ENCODE data around the gene AFG1L. TPM values are rescaled to one million over a fixed set of nuclear protein-coding genes. Genes with fewer than 3 reads are reported as not detected.
"Not testable (repeated sequence)": the region's sequence is repeated elsewhere in the genome, so short reads cannot be mapped to it uniquely, and the experiment has no call there.

Gene AFG1L
- total RNA-seq, 1 experiment from 2014 or later = 6.8 TPM

- no peak for DNase-seq (ENCODE audit: low read depth)
- in situ Hi-C loops (cut with HindIII; ENCODE audit: low pct_unique_long_range_greater_than_20kb, low sequenced_read_pairs) = no loop called here
These were observed 139.4 kb downstream of the AFG1L start for GRCh38 chr6:108434222-108434621.

GRCh38 chr6:108435391-108435790 lies 140.5 kb downstream of the AFG1L start:
- in situ Hi-C loops (cut with HindIII; ENCODE audit: low pct_unique_long_range_greater_than_20kb, low sequenced_read_pairs) = no loop called here
- no peak for DNase-seq (ENCODE audit: low read depth)

- no peak for DNase-seq (ENCODE audit: low read depth)
- in situ Hi-C loops (cut with HindIII; ENCODE audit: low pct_unique_long_range_greater_than_20kb, low sequenced_read_pairs) = no loop called here
These were observed 141.9 kb downstream of the AFG1L start for GRCh38 chr6:108436771-108437170.

GRCh38 chr6:108437821-108438220 lies 143.0 kb downstream of the AFG1L start:
- in situ Hi-C loops (cut with HindIII; ENCODE audit: low pct_unique_long_range_greater_than_20kb, low sequenced_read_pairs) = no loop called here
- DNase-seq (ENCODE audit: low read depth) = no peak

GRCh38 chr6:108438918-108439317 lies 144.1 kb downstream of the AFG1L start:
- in situ Hi-C loops (cut with HindIII; ENCODE audit: low pct_unique_long_range_greater_than_20kb, low sequenced_read_pairs) = no loop called here

GRCh38 chr6:108441141-108441540 lies 146.3 kb downstream of the AFG1L start:
- no peak for DNase-seq (ENCODE audit: low read depth)
- in situ Hi-C loops (cut with HindIII; ENCODE audit: low pct_unique_long_range_greater_than_20kb, low sequenced_read_pairs) = no loop called here

More at GRCh38 chr6:108438918-108439317, 144.1 kb downstream of the AFG1L start:
- DNase-seq (ENCODE audit: low read depth) = no peak

GRCh38 chr6:108442770-108443520 lies 148.1 kb downstream of the AFG1L start:
- in situ Hi-C loops (cut with HindIII; ENCODE audit: low pct_unique_long_range_greater_than_20kb, low sequenced_read_pairs) = no loop called here
- DNase-seq (ENCODE audit: low read depth) = no peak

GRCh38 chr6:108446629-108447150 lies 151.8 kb downstream of the AFG1L start:
- in situ Hi-C loops (cut with HindIII; ENCODE audit: low pct_unique_long_range_greater_than_20kb, low sequenced_read_pairs) = no loop called here
- no peak for DNase-seq (ENCODE audit: low read depth)

GRCh38 chr6:108448481-108448880 lies 153.6 kb downstream of the AFG1L start:
- DNase-seq (ENCODE audit: low read depth) = no peak
- in situ Hi-C loops (cut with HindIII; ENCODE audit: low pct_unique_long_range_greater_than_20kb, low sequenced_read_pairs) = no loop called here

GRCh38 chr6:108449717-108450116 lies 154.9 kb downstream of the AFG1L start:
- DNase-seq (ENCODE audit: low read depth); in situ Hi-C loops (cut with HindIII; ENCODE audit: low pct_unique_long_range_greater_than_20kb, low sequenced_read_pairs): not testable (repeated sequence)

- no peak for DNase-seq (ENCODE audit: low read depth)
- in situ Hi-C loops (cut with HindIII; ENCODE audit: low pct_unique_long_range_greater_than_20kb, low sequenced_read_pairs) = no loop called here
These were observed 157.0 kb downstream of the AFG1L start for GRCh38 chr6:108451816-108452215.

GRCh38 chr6:108452711-108453195 lies 157.9 kb downstream of the AFG1L start:
- no peak for DNase-seq (ENCODE audit: low read depth)
- in situ Hi-C loops (cut with HindIII; ENCODE audit: low pct_unique_long_range_greater_than_20kb, low sequenced_read_pairs) = no loop called here

GRCh38 chr6:108453601-108454185 lies 158.8 kb downstream of the AFG1L start:
- no peak for DNase-seq (ENCODE audit: low read depth)
- in situ Hi-C loops (cut with HindIII; ENCODE audit: low pct_unique_long_range_greater_than_20kb, low sequenced_read_pairs) = no loop called here

GRCh38 chr6:108454356-108454755 lies 159.5 kb downstream of the AFG1L start:
- no peak for DNase-seq (ENCODE audit: low read depth)
- in situ Hi-C loops (cut with HindIII; ENCODE audit: low pct_unique_long_range_greater_than_20kb, low sequenced_read_pairs) = no loop called here

GRCh38 chr6:108455688-108456087 lies 160.8 kb downstream of the AFG1L start:
- DNase-seq (ENCODE audit: low read depth) = no peak
- in situ Hi-C loops (cut with HindIII; ENCODE audit: low pct_unique_long_range_greater_than_20kb, low sequenced_read_pairs) = no loop called here

GRCh38 chr6:108463784-108464183 lies 168.9 kb downstream of the AFG1L start:
- in situ Hi-C loops (cut with HindIII; ENCODE audit: low pct_unique_long_range_greater_than_20kb, low sequenced_read_pairs) = no loop called here
- no peak for DNase-seq (ENCODE audit: low read depth)

- no peak for DNase-seq (ENCODE audit: low read depth)
- in situ Hi-C loops (cut with HindIII; ENCODE audit: low pct_unique_long_range_greater_than_20kb, low sequenced_read_pairs) = no loop called here
These were observed 169.7 kb downstream of the AFG1L start for GRCh38 chr6:108464418-108465097.

GRCh38 chr6:108465098-108465495 lies 170.2 kb downstream of the AFG1L start:
- in situ Hi-C loops (cut with HindIII; ENCODE audit: low pct_unique_long_range_greater_than_20kb, low sequenced_read_pairs) = no loop called here
- no peak for DNase-seq (ENCODE audit: low read depth)

GRCh38 chr6:108468346-108468745 lies 173.5 kb downstream of the AFG1L start:
- DNase-seq (ENCODE audit: low read depth) = no peak
- in situ Hi-C loops (cut with HindIII; ENCODE audit: low pct_unique_long_range_greater_than_20kb, low sequenced_read_pairs) = no loop called here

All from Caki2 (cell line).